ENCODE data around the gene LIMCH1.
A peak's percentile ranks its signal among the peaks of the same experiment; 100 is the strongest.

LIMCH1 gene

GRCh38 chr4:41573502-41574001 is 35.6 kb downstream of the LIMCH1 start:
- no peak for DNase-seq
- Mint-ChIP-seq H3K4me3 (no peak overlapping the region), H3K4me1 (peaks cover 19% of the 10 kb centered on the region), H3K36me3 (ENCODE audit: low read depth) (peaks cover 10% of the 10 kb centered on the region), H3K27ac (peak overlapping the region; percentile 68), H3K9me3 (peaks cover 9% of the 10 kb centered on the region), H3K27me3 (ENCODE audit: low read depth, poor library complexity) (no peaks in the 10 kb centered on the region)
- TF ChIP-seq CTCF (IDR thresholded peaks at IDR 0.05), result no peak

GRCh38 chr4:41575207-41575606 is 37.2 kb downstream of the LIMCH1 start:
- Mint-ChIP-seq H3K36me3 (ENCODE audit: low read depth) (peaks cover 10% of the 10 kb centered on the region), H3K4me3 (no peak overlapping the region), H3K27me3 (ENCODE audit: low read depth, poor library complexity) (no peaks in the 10 kb centered on the region), H3K9me3 (peaks cover 9% of the 10 kb centered on the region), H3K4me1 (peaks cover 21% of the 10 kb centered on the region), H3K27ac (peak overlapping the region; percentile 77)
- DNase-seq, result no peak
- TF ChIP-seq CTCF (IDR thresholded peaks at IDR 0.05), result no peak

GRCh38 chr4:41575665-41576064 is 37.7 kb downstream of the LIMCH1 start:
- peaks cover 9% of the 10 kb centered on the region for H3K9me3 Mint-ChIP-seq
- no peak for DNase-seq
- TF ChIP-seq CTCF (IDR thresholded peaks at IDR 0.05), result no peak
- no peaks in the 10 kb centered on the region for H3K27me3 Mint-ChIP-seq (ENCODE audit: low read depth, poor library complexity)
- H3K27ac Mint-ChIP-seq, result no peak overlapping the region
- peaks cover 21% of the 10 kb centered on the region for H3K4me1 Mint-ChIP-seq
- peaks cover 10% of the 10 kb centered on the region for H3K36me3 Mint-ChIP-seq (ENCODE audit: low read depth)
- no peak overlapping the region for H3K4me3 Mint-ChIP-seq

GRCh38 chr4:41579043-41579442 is 41.1 kb downstream of the LIMCH1 start:
- Mint-ChIP-seq H3K27ac (no peak overlapping the region), H3K4me3 (no peak overlapping the region), H3K27me3 (ENCODE audit: low read depth, poor library complexity) (no peaks in the 10 kb centered on the region), H3K36me3 (ENCODE audit: low read depth) (peaks cover 15% of the 10 kb centered on the region), H3K9me3 (peaks cover 14% of the 10 kb centered on the region), H3K4me1 (peaks cover 21% of the 10 kb centered on the region)
- no peak for DNase-seq
- no peak for TF ChIP-seq CTCF (IDR thresholded peaks at IDR 0.05)

GRCh38 chr4:41579526-41579925 is 41.6 kb downstream of the LIMCH1 start:
- no peak for TF ChIP-seq CTCF (IDR thresholded peaks at IDR 0.05)
- no peak for DNase-seq
- H3K4me3 Mint-ChIP-seq, result no peak overlapping the region
- peaks cover 19% of the 10 kb centered on the region for H3K9me3 Mint-ChIP-seq
- peaks cover 21% of the 10 kb centered on the region for H3K4me1 Mint-ChIP-seq
- peaks cover 20% of the 10 kb centered on the region for H3K36me3 Mint-ChIP-seq (ENCODE audit: low read depth)
- no peaks in the 10 kb centered on the region for H3K27me3 Mint-ChIP-seq (ENCODE audit: low read depth, poor library complexity)
- H3K27ac Mint-ChIP-seq, result no peak overlapping the region

GRCh38 chr4:41580007-41580406 is 42.0 kb downstream of the LIMCH1 start:
- H3K27me3 Mint-ChIP-seq (ENCODE audit: low read depth, poor library complexity), result no peaks in the 10 kb centered on the region
- no peak for DNase-seq
- H3K9me3 Mint-ChIP-seq, result peaks cover 23% of the 10 kb centered on the region
- H3K27ac Mint-ChIP-seq, result no peak overlapping the region
- peaks cover 24% of the 10 kb centered on the region for H3K36me3 Mint-ChIP-seq (ENCODE audit: low read depth)
- H3K4me3 Mint-ChIP-seq, result no peak overlapping the region
- peaks cover 17% of the 10 kb centered on the region for H3K4me1 Mint-ChIP-seq
- TF ChIP-seq CTCF (IDR thresholded peaks at IDR 0.05), result no peak
